ENCODE results near the gene MT1A.

MT1A gene

GRCh38 chr16:56635441-56635967 is 3.0 kb upstream of the MT1A start:
- Histone ChIP-seq H3K4me2 (ENCODE audit: insufficient read depth, low read length) (no peak overlapping the region), H3K4me1 (ENCODE audit: insufficient read depth, low read length) (no peaks in the 10 kb centered on the region), H2AFZ (ENCODE audit: low read depth, low read length) (no peak overlapping the region), H3K27ac (ENCODE audit: low read length) (no peak overlapping the region), H3K36me3 (ENCODE audit: insufficient read depth, low read length) (no peaks in the 10 kb centered on the region), H3K9ac (ENCODE audit: low read depth, low read length) (no peak overlapping the region), H3K9me3 (ENCODE audit: insufficient read depth, low read length, severe bottlenecking) (no peaks in the 10 kb centered on the region), H3K4me3 (ENCODE audit: low read depth in 1 of 2, low read length in 2 of 2) (no peak overlapping the region), H3K79me2 (ENCODE audit: insufficient read depth, low read length) (no peaks in the 10 kb centered on the region), H4K20me1 (ENCODE audit: insufficient read depth, low read length) (no peaks in the 10 kb centered on the region), H3K27me3 (ENCODE audit: insufficient read depth, low read length, poor library complexity) (peaks cover 25% of the 10 kb centered on the region)
- no peak for TF ChIP-seq CTCF (IDR thresholded peaks at IDR 0.05; ENCODE audit: borderline replicate concordance, extremely low read depth, low read length, poor library complexity, severe bottlenecking)
- no peak for TF ChIP-seq EZH2 (IDR thresholded peaks at IDR 0.05; ENCODE audit: borderline replicate concordance, low read depth, low read length, severe bottlenecking)
- ATAC-seq (ENCODE audit: insufficient read depth, low read depth) (no peak), DNase-seq (no peak)

GRCh38 chr16:56636616-56637413 is 1.7 kb upstream of the MT1A start:
- no peak overlapping the region for H3K4me3 ChIP-seq (ENCODE audit: low read depth in 1 of 2, low read length in 2 of 2)
- ATAC-seq (ENCODE audit: insufficient read depth, low read depth), result no peak
- H3K4me2 ChIP-seq (ENCODE audit: insufficient read depth, low read length), result no peak overlapping the region
- peaks cover 33% of the 10 kb centered on the region for H3K27me3 ChIP-seq (ENCODE audit: insufficient read depth, low read length, poor library complexity)
- no peak for TF ChIP-seq CTCF (IDR thresholded peaks at IDR 0.05; ENCODE audit: borderline replicate concordance, extremely low read depth, low read length, poor library complexity, severe bottlenecking)
- TF ChIP-seq EZH2 (IDR thresholded peaks at IDR 0.05; ENCODE audit: borderline replicate concordance, low read depth, low read length, severe bottlenecking), result no peak
- no peaks in the 10 kb centered on the region for H3K4me1 ChIP-seq (ENCODE audit: insufficient read depth, low read length)
- no peaks in the 10 kb centered on the region for H3K9me3 ChIP-seq (ENCODE audit: insufficient read depth, low read length, severe bottlenecking)
- no peak for DNase-seq
- H3K9ac ChIP-seq (ENCODE audit: low read depth, low read length), result no peak overlapping the region
- no peaks in the 10 kb centered on the region for H4K20me1 ChIP-seq (ENCODE audit: insufficient read depth, low read length)
- H3K27ac ChIP-seq (ENCODE audit: low read length), result no peak overlapping the region
- no peaks in the 10 kb centered on the region for H3K36me3 ChIP-seq (ENCODE audit: insufficient read depth, low read length)
- no peak overlapping the region for H2AFZ ChIP-seq (ENCODE audit: low read depth, low read length)
- H3K79me2 ChIP-seq (ENCODE audit: insufficient read depth, low read length), result no peaks in the 10 kb centered on the region

GRCh38 chr16:56639045-56639444 is 579 bp downstream of the MT1A start:
- Histone ChIP-seq H4K20me1 (ENCODE audit: insufficient read depth, low read length) (no peaks in the 10 kb centered on the region), H3K9ac (ENCODE audit: low read depth, low read length) (no peak overlapping the region), H3K36me3 (ENCODE audit: insufficient read depth, low read length) (no peaks in the 10 kb centered on the region), H3K4me2 (ENCODE audit: insufficient read depth, low read length) (no peak overlapping the region), H3K27ac (ENCODE audit: low read length) (no peak overlapping the region), H3K79me2 (ENCODE audit: insufficient read depth, low read length) (no peaks in the 10 kb centered on the region), H3K4me3 (ENCODE audit: low read depth in 1 of 2, low read length in 2 of 2) (no peak overlapping the region), H3K4me1 (ENCODE audit: insufficient read depth, low read length) (no peaks in the 10 kb centered on the region), H3K27me3 (ENCODE audit: insufficient read depth, low read length, poor library complexity) (peaks cover 38% of the 10 kb centered on the region), H3K9me3 (ENCODE audit: insufficient read depth, low read length, severe bottlenecking) (no peaks in the 10 kb centered on the region), H2AFZ (ENCODE audit: low read depth, low read length) (no peak overlapping the region)
- ATAC-seq (ENCODE audit: insufficient read depth, low read depth) (no peak), DNase-seq (no peak)
- TF ChIP-seq EZH2 (IDR thresholded peaks at IDR 0.05; ENCODE audit: borderline replicate concordance, low read depth, low read length, severe bottlenecking) (no peak), CTCF (IDR thresholded peaks at IDR 0.05; ENCODE audit: borderline replicate concordance, extremely low read depth, low read length, poor library complexity, severe bottlenecking) (no peak)
